Adrenal gland (tissue), 12 donors: ENCODE results near the gene SP100. TPM values are rescaled to one million over a fixed set of nuclear protein-coding genes. Genes with fewer than 3 reads are reported as not detected.

ENCODE experiments used
- DNase-seq, 7 donors: peaks; one replicate each; pipeline ENCODE4 v3.0.0-alpha.2; 2019 to 2020
- H3K27ac ChIP-seq, 5 donors: fragments of 200-600 bp; sonication (generic) in 4 of 5; 1 replicate in 3 of 5; 2 replicates in 2 of 5; pipeline versions ENCODE4 v1.5.1 to v1.8.0; 2016 to 2020; ENCODE audit warnings: mild to moderate bottlenecking in 1 of 5
- H3K27me3 ChIP-seq: fragments of 200-600 bp; 2 replicates; pipeline ENCODE4 v1.8.0; 2021
- H3K36me3 ChIP-seq, 2 donors: fragments of 200-600 bp; replicated peaks in 1 of 2; 1 replicate in 1 of 2; 2 replicates in 1 of 2; pipeline versions ENCODE4 v1.5.1 to v1.8.0; 2018 to 2022
- H3K4me1 ChIP-seq, 2 donors: fragments of 200-600 bp; replicated peaks in 1 of 2; 1 replicate in 1 of 2; 2 replicates in 1 of 2; pipeline versions ENCODE4 v1.5.1 to v1.8.0; 2018 to 2021
- H3K4me3 ChIP-seq, 4 donors: fragments of 200-600 bp; sonication (generic) in 3 of 4; one replicate each; pipeline ENCODE4 v1.5.1; 2016 to 2018
- H3K9me3 ChIP-seq, 3 donors: fragments of 200-600 bp; sonication (generic) in 1 of 3; replicated peaks in 1 of 3; 1 replicate in 2 of 3; 2 replicates in 1 of 3; pipeline versions ENCODE4 v1.5.1 to v1.8.0; 2016 to 2021
- CTCF ChIP-seq, 6 experiments: fragments of 450-650 bp in 4 of 6; fragments of 200-600 bp in 2 of 6; sonication (generic) in 1 of 6; IDR thresholded peaks; 1 replicate in 5 of 6; 2 replicates in 1 of 6; pipeline versions ENCODE4 v1.5.1 to v1.8.0; 2016 to 2021; ENCODE audit warnings: antibody characterized with exemption in 6 of 6, mild to moderate bottlenecking in 2 of 6, moderate library complexity in 1 of 6
- POLR2A ChIP-seq, 2 donors: fragments of 450-650 bp; IDR thresholded peaks; one replicate each; pipeline ENCODE4 v1.6.1; 2017; ENCODE audit warnings: antibody characterized with exemption in 2 of 2, mild to moderate bottlenecking in 2 of 2, moderate library complexity in 1 of 2
- WGBS, 4 donors: extraction: QIAGEN DNeasy Blood & Tissue Kit in 2 of 4; methylation state at CpG; one replicate each; pipeline versions ENCODE4 v1.1.5 to v1.1.7; 2013 to 2017; 5-methylcytosine and 5-hydroxymethylcytosine counted together
- intact Hi-C, 2 donors: fragments of 100-400 bp; cut with DNase I; formaldehyde crosslinking; loops; one replicate each; pipeline versions ENCODE4 v1.14.1 to v1.15.0; 2022 to 2023
- polyA plus RNA-seq, 3 donors: library from polyadenylated mRNA; stranded (reverse); fragments of 200-250 nt in 2 of 3; fragments of 350-450 nt in 1 of 3; fragmentation: Illumina TruSeq in 1 of 3; extraction: RNeasy Lipid Tissue Mini Kit (QIAGEN cat#74804) in 1 of 3; gene quantifications; one replicate each; pipeline ENCODE4 v1.2.3, GENCODE V29; 2013 to 2014
- total RNA-seq, 9 donors: library from RNA; depleted of rRNA in 4 of 9; stranded (reverse); fragments of >200 nt in 4 of 9; fragments of 120-200 nt in 1 of 9; fragmentation: NEBNext Ultra II Directional in 1 of 9; extraction: Animal tissue kit (Norgen Biotek cat#: 25700) in 1 of 9; gene quantifications; one replicate each; pipeline versions ENCODE4 v1.1.0 to v1.2.4, GENCODE V29; 2013 to 2023
- donor health status: healthy with polysubstance abuse.
- donor health status: Bipolar disorder and iron deficiency.
- donor health status: DM: yes; HTN: yes; CAD: no.
- donor health status: DM: no; HTN: no; CAD: no.
- donor health status: DM: no; HTN: no; CAD: no.
- donor health status: DM: yes; HTN: yes; CAD: no.

SP100 gene
- total and polyA plus RNA-seq, 12 donors, result 59.2 to 147 (median 99.9) TPM

DNA sequence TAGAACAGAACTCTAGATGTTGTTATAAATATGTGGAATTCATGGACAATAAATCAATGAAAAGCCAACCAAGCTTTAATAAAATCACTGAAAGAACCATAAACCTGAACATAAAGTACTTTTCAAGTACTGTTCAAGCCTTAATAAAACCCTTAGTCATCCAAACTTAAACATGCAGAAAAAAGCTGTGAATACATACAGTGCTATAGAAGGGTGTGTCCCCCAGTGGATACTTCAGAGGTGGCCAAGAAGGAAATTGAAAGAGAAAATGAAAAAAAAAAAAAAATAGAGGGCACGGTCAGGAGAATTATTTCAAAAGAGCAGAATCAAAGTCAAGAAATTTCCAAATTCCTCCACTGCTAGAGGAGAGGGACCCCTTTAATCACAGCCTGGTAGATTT lies 141.1 kb downstream of the SP100 start:
- H3K36me3 ChIP-seq, result no peaks in the 10 kb centered on the region
- intact Hi-C loops, result no loop called here
- DNase-seq, result no peak
- H3K4me3 ChIP-seq, result no peak overlapping the region
- H3K27ac ChIP-seq, result no peak overlapping the region
- 29 to 89% (median 38%) methylated on average over 1 of the region's 1 CpG for whole genome bisulfite sequencing, 4 donors
- TF ChIP-seq CTCF (IDR thresholded peaks at IDR 0.05), result no peak
- H3K4me1 ChIP-seq, result no peaks in the 10 kb centered on the region
- H3K9me3 ChIP-seq, result peaks cover 0 to 5% (median 0%) of the 10 kb centered on the region in 3 donors
- no peaks in the 10 kb centered on the region for H3K27me3 ChIP-seq

- intact Hi-C loops, result no loop called here
- Histone ChIP-seq H3K27me3 (no peaks in the 10 kb centered on the region), H3K9me3 (peaks cover 0 to 3% (median 0%) of the 10 kb centered on the region in 3 donors), H3K4me1 (no peaks in the 10 kb centered on the region), H3K4me3 (no peak overlapping the region), H3K27ac (no peak overlapping the region), H3K36me3 (no peaks in the 10 kb centered on the region)
- WGBS, 4 donors, result 43 to 60% (median 44%) methylated on average over 11 of the region's 11 CpGs
- peak in 1 of 7 donors; percentile 11 for DNase-seq
- TF ChIP-seq POLR2A (IDR thresholded peaks at IDR 0.05) (no peak), CTCF (IDR thresholded peaks at IDR 0.05) (no peak)
Measured at GRCh38 chr2:230564805-230565779, 149.1 kb downstream of the SP100 start.

GRCh38 chr2:230569298-230569697 lies 153.3 kb downstream of the SP100 start:
- no peaks in the 10 kb centered on the region for H3K36me3 ChIP-seq
- intact Hi-C loops, result no loop called here
- no peak overlapping the region for H3K27ac ChIP-seq
- no peaks in the 10 kb centered on the region for H3K4me1 ChIP-seq
- no peak for DNase-seq
- no peak for TF ChIP-seq CTCF (IDR thresholded peaks at IDR 0.05)
- no peak for TF ChIP-seq POLR2A (IDR thresholded peaks at IDR 0.05)
- H3K9me3 ChIP-seq, result no peaks in the 10 kb centered on the region
- no peaks in the 10 kb centered on the region for H3K27me3 ChIP-seq
- WGBS, 4 donors, result 66 to 88% (median 72%) methylated on average over 2 of the region's 2 CpGs
- no peak overlapping the region for H3K4me3 ChIP-seq

GRCh38 chr2:230570987-230571386 lies 155.0 kb downstream of the SP100 start:
- no peak overlapping the region for H3K4me3 ChIP-seq
- no peak for DNase-seq
- 95 to 100% (median 98%) methylated on average over 1 of the region's 1 CpG for WGBS, 4 donors
- H3K4me1 ChIP-seq, result no peaks in the 10 kb centered on the region
- no peaks in the 10 kb centered on the region for H3K36me3 ChIP-seq
- H3K27ac ChIP-seq, result no peak overlapping the region
- no peaks in the 10 kb centered on the region for H3K9me3 ChIP-seq
- H3K27me3 ChIP-seq, result no peaks in the 10 kb centered on the region
- intact Hi-C loops, result no loop called here
- TF ChIP-seq CTCF (IDR thresholded peaks at IDR 0.05) (no peak), POLR2A (IDR thresholded peaks at IDR 0.05) (no peak)
